HCT116 (cell line): Measurements from ENCODE around the gene OR13A1. TPM values are rescaled to one million over a fixed set of nuclear protein-coding genes. Genes with fewer than 3 reads are reported as not detected.

Experiments used
- ATAC-seq: fragments of 200-7000 bp; cut with Tn5 transposase; 2 replicates; pipeline ENCODE4 v1.9.1; 2020; ENCODE audit warnings: mild to moderate bottlenecking, moderate library complexity
- BruUV-seq: library from RNA; stranded (reverse); fragments of 400-500 nt; replicated peaks from 2 replicates; lab custom pipeline; 2021; lab: Mats Ljungman, UMichigan
- CTCF ChIA-PET: fragments of 300-600 bp; sonication (Branson Sonifier 250); formaldehyde crosslinking; loops from one replicate; lab custom pipeline; 2021; ENCODE audit warnings: antibody characterized with exemption; lab: Charles Lee
- POLR2A ChIA-PET: fragments of 300-600, 350-600 bp; sonication (Branson Sonifier 250); formaldehyde crosslinking; loops from one replicate; lab custom pipeline; 2021; ENCODE audit warnings: antibody characterized with exemption; lab: Charles Lee
- RAD21 ChIA-PET, 2 experiments: fragments of 300-600 bp; sonication (Branson Sonifier 250); formaldehyde crosslinking; loops; one replicate each; lab custom pipeline; 2023; ENCODE audit warnings: low total read pairs in 2 of 2; ENCODE audit not compliant: uncharacterized antibody in 2 of 2, unreplicated experiment in 2 of 2, low non-redundant PET in 1 of 2; lab: Charles Lee
- DNase-seq: peaks from one replicate; pipeline ENCODE4 v3.0.0-alpha.2; 2010; ENCODE audit warnings: low read depth, low spot score
- H2AFZ ChIP-seq: fragments of 200-600 bp; shearing (Covaris generic), sonication (generic); 2 replicates; pipeline ENCODE4 v1.6.1; 2017; ENCODE audit warnings: low read depth, mixed run types, mixed read lengths, antibody characterized with exemption, low read length; ENCODE audit not compliant: poor library complexity, severe bottlenecking
- H3K27ac ChIP-seq: 2 replicates; pipeline ENCODE4 v1.5.1; 2012; ENCODE audit warnings: low read depth, low read length
- H3K27me3 ChIP-seq: fragments of 200-600 bp; sonication (generic); 2 replicates; pipeline ENCODE4 v1.6.1; 2016; ENCODE audit warnings: mixed run types, low read length, mixed read lengths; ENCODE audit not compliant: insufficient read depth
- H3K36me3 ChIP-seq, 2 experiments: fragments of 200-500 bp in 1 of 2; fragments of 200-600 bp in 1 of 2; sonication (Bioruptor generic) in 1 of 2; sonication (generic) in 1 of 2; 2 replicates each; pipeline versions ENCODE4 v1.5.1 to v1.6.1; 2014 to 2016; ENCODE audit warnings: low read length in 2 of 2, inconsistent platforms in 1 of 2, mixed read lengths in 1 of 2, mixed run types in 1 of 2; ENCODE audit not compliant: insufficient read depth in 2 of 2, control insufficient read depth in 1 of 2
- H3K4me1 ChIP-seq, 2 experiments: fragments of 200-600 bp in 1 of 2; sonication (generic) in 1 of 2; 2 replicates each; pipeline versions ENCODE4 v1.5.1 to v1.6.1; 2012 to 2017; ENCODE audit warnings: low read length in 2 of 2, inconsistent platforms in 1 of 2, mild to moderate bottlenecking in 1 of 2, mixed read lengths in 1 of 2, mixed run types in 1 of 2, moderate library complexity in 1 of 2; ENCODE audit not compliant: insufficient read depth in 2 of 2, control insufficient read depth in 1 of 2
- H3K4me2 ChIP-seq: fragments of 200-600 bp; sonication (generic); 2 replicates; pipeline ENCODE4 v1.6.1; 2017; ENCODE audit warnings: mixed run types, low read length, mixed read lengths
- H3K4me3 ChIP-seq, 2 experiments: fragments of 200-600 bp in 1 of 2; sonication (generic) in 1 of 2; replicated peaks in 1 of 2; 2 replicates each; pipeline ENCODE4 v1.5.1; 2011 to 2016; ENCODE audit warnings: low read length in 2 of 2, control low read depth in 1 of 2, low read depth in 1 of 2, mild to moderate bottlenecking in 1 of 2, mixed read lengths in 1 of 2, mixed run types in 1 of 2
- H3K79me2 ChIP-seq: fragments of 200-600 bp; sonication (generic); 2 replicates; pipeline ENCODE4 v1.6.1; 2017; ENCODE audit warnings: mild to moderate bottlenecking, mixed run types, low read length, moderate library complexity, mixed read lengths; ENCODE audit not compliant: insufficient read depth
- H3K9ac ChIP-seq: fragments of 200-600 bp; sonication (generic); 2 replicates; pipeline ENCODE4 v1.6.1; 2016; ENCODE audit warnings: low read length, mixed read lengths
- H3K9me2 ChIP-seq: fragments of 200-600 bp; sonication (generic), shearing (Covaris generic); 2 replicates; pipeline ENCODE4 v1.6.1; 2017; ENCODE audit warnings: mixed run types, mild to moderate bottlenecking, moderate library complexity; ENCODE audit not compliant: insufficient read depth
- H3K9me3 ChIP-seq, 2 experiments: fragments of 200-500 bp in 1 of 2; fragments of 200-600 bp in 1 of 2; sonication (Bioruptor generic) in 1 of 2; sonication (generic) in 1 of 2; 2 replicates each; pipeline ENCODE4 v1.6.1; 2014 to 2017; ENCODE audit warnings: low read length in 2 of 2, mixed read lengths in 2 of 2, inconsistent platforms in 1 of 2, low read depth in 1 of 2, mild to moderate bottlenecking in 1 of 2, mixed run types in 1 of 2, moderate library complexity in 1 of 2; ENCODE audit not compliant: control insufficient read depth in 1 of 2, insufficient read depth in 1 of 2
- H4K20me1 ChIP-seq: fragments of 200-600 bp; sonication (generic), shearing (Covaris generic); 2 replicates; pipeline ENCODE4 v1.6.1; 2017; ENCODE audit warnings: mixed run types, mild to moderate bottlenecking, moderate library complexity; ENCODE audit not compliant: insufficient read depth
- ELF1 ChIP-seq: IDR thresholded peaks from 2 replicates; pipeline ENCODE4 v1.6.1; 2012; ENCODE audit warnings: low read depth, borderline replicate concordance
- EZH2 ChIP-seq: fragments of 200-600 bp; sonication (generic); IDR thresholded peaks from 2 replicates; pipeline ENCODE4 v1.6.1; 2017; ENCODE audit warnings: antibody characterized with exemption, mixed run types
- EZH2phosphoT487 ChIP-seq: fragments of 200-600 bp; IDR thresholded peaks from 2 replicates; pipeline ENCODE4 v1.6.1; 2018; ENCODE audit warnings: antibody characterized with exemption, borderline replicate concordance
- FOSL1 ChIP-seq: IDR thresholded peaks from 2 replicates; pipeline ENCODE4 v1.6.1; 2012; ENCODE audit warnings: low read depth
- POLR2A ChIP-seq: IDR thresholded peaks from 2 replicates; pipeline ENCODE4 v1.7.0; 2011; ENCODE audit warnings: borderline replicate concordance; ENCODE audit not compliant: insufficient read depth, insufficient read length; ENCODE audit errors: extremely low read depth
- POLR2AphosphoS5 ChIP-seq: IDR thresholded peaks from 2 replicates; pipeline ENCODE4 v1.6.1; 2011; ENCODE audit warnings: mild to moderate bottlenecking, low read depth, low read length, moderate library complexity
- SIN3A ChIP-seq: IDR thresholded peaks from 2 replicates; pipeline ENCODE4 v1.6.1; 2012; ENCODE audit warnings: low read depth
- SP1 ChIP-seq: IDR thresholded peaks from 2 replicates; pipeline ENCODE4 v1.6.1; 2012; ENCODE audit warnings: low read depth
- TCF7L2 ChIP-seq: IDR thresholded peaks from 2 replicates; pipeline ENCODE4 v1.7.0; 2011; ENCODE audit warnings: borderline replicate concordance, inconsistent platforms; ENCODE audit not compliant: insufficient read depth, insufficient read length; ENCODE audit errors: extremely low read depth
- ZBTB33 ChIP-seq: IDR thresholded peaks from 2 replicates; pipeline ENCODE4 v1.6.1; 2011; ENCODE audit warnings: mild to moderate bottlenecking, low read length, moderate library complexity; ENCODE audit not compliant: insufficient replicate concordance; ENCODE audit errors: extremely low read depth
- ZFX ChIP-seq: fragments of 450-650 bp; IDR thresholded peaks from 2 replicates; pipeline ENCODE4 v1.6.1; 2017
- ZNF274 ChIP-seq: fragments of 200-500 bp; sonication (Bioruptor generic); IDR thresholded peaks from 2 replicates; pipeline ENCODE4 v1.6.1; 2014; ENCODE audit warnings: mild to moderate bottlenecking, low read depth, low read length, inconsistent platforms
- intact Hi-C: fragments of 100-400 bp; cut with micrococcal nuclease; formaldehyde crosslinking; loops from 2 replicates; pipeline ENCODE4 v1.10.0; 2022
- total RNA-seq: library from RNA; stranded (reverse); gene quantifications from one replicate; pipeline ENCODE4 v1.2.1, GENCODE V29; 2021; ENCODE audit not compliant: unreplicated experiment
- TF ChIP-seq, protein P1 (sequence below): IDR thresholded peaks from 2 replicates; pipeline ENCODE4 v1.6.1; 2012
- TF ChIP-seq, protein P2 (sequence below), 3 experiments: fragments of 200-600 bp in 1 of 3; sonication (generic) in 1 of 3; IDR thresholded peaks in 2 of 3; conservative IDR thresholded peaks in 1 of 3; 2 replicates each; pipeline ENCODE4 v1.5.1; 2012 to 2017; ENCODE audit warnings: low read depth in 2 of 3, low read length in 2 of 3, antibody characterized with exemption in 1 of 3, borderline replicate concordance in 1 of 3, control low read depth in 1 of 3, mild to moderate bottlenecking in 1 of 3, mixed read lengths in 1 of 3, mixed run types in 1 of 3, moderate library complexity in 1 of 3; ENCODE audit not compliant: insufficient read depth in 1 of 3
- TF ChIP-seq, protein P3 (sequence below): IDR thresholded peaks from 2 replicates; pipeline ENCODE4 v1.6.1; 2012; ENCODE audit warnings: low read depth

OR13A1 gene
- total RNA-seq, 1 experiment from 2014 or later, result not detected

- Histone ChIP-seq H3K4me3 (no peak overlapping the region), H3K36me3 (no peaks in the 10 kb centered on the region), H3K27me3 (peaks cover 46% of the 10 kb centered on the region), H3K79me2 (no peaks in the 10 kb centered on the region), H3K27ac (no peak overlapping the region), H3K9ac (no peak overlapping the region), H4K20me1 (no peaks in the 10 kb centered on the region), H3K9me2 (no peaks in the 10 kb centered on the region), H3K9me3 (no peaks in the 10 kb centered on the region), H3K4me1 (no peaks in the 10 kb centered on the region), H3K4me2 (no peak overlapping the region), H2AFZ (no peak overlapping the region)
- DNase-seq (no peak), ATAC-seq (no peak)
- TF ChIP-seq FOSL1 (no peak), SIN3A (no peak), ZFX (no peak), SP1 (no peak), TCF7L2 (no peak), EZH2phosphoT487 (no peak), POLR2A (no peak), ELF1 (no peak), EZH2 (no peak), ZNF274 (no peak), POLR2AphosphoS5 (no peak), ZBTB33 (no peak)
- TF ChIP-seq, protein P1, sequence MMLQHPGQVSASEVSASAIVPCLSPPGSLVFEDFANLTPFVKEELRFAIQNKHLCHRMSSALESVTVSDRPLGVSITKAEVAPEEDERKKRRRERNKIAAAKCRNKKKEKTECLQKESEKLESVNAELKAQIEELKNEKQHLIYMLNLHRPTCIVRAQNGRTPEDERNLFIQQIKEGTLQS, result no peak
- TF ChIP-seq, protein P2, sequence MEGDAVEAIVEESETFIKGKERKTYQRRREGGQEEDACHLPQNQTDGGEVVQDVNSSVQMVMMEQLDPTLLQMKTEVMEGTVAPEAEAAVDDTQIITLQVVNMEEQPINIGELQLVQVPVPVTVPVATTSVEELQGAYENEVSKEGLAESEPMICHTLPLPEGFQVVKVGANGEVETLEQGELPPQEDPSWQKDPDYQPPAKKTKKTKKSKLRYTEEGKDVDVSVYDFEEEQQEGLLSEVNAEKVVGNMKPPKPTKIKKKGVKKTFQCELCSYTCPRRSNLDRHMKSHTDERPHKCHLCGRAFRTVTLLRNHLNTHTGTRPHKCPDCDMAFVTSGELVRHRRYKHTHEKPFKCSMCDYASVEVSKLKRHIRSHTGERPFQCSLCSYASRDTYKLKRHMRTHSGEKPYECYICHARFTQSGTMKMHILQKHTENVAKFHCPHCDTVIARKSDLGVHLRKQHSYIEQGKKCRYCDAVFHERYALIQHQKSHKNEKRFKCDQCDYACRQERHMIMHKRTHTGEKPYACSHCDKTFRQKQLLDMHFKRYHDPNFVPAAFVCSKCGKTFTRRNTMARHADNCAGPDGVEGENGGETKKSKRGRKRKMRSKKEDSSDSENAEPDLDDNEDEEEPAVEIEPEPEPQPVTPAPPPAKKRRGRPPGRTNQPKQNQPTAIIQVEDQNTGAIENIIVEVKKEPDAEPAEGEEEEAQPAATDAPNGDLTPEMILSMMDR (IDR thresholded peaks at IDR 0.05 in 2 of 3, conservative IDR thresholded peaks at IDR 0.05 in 1 of 3; ENCODE audit: borderline replicate concordance in 1 of 3, insufficient read depth in 1 of 3, low read depth in 2 of 3, low read length in 2 of 3), result no peak
- TF ChIP-seq, protein P3, sequence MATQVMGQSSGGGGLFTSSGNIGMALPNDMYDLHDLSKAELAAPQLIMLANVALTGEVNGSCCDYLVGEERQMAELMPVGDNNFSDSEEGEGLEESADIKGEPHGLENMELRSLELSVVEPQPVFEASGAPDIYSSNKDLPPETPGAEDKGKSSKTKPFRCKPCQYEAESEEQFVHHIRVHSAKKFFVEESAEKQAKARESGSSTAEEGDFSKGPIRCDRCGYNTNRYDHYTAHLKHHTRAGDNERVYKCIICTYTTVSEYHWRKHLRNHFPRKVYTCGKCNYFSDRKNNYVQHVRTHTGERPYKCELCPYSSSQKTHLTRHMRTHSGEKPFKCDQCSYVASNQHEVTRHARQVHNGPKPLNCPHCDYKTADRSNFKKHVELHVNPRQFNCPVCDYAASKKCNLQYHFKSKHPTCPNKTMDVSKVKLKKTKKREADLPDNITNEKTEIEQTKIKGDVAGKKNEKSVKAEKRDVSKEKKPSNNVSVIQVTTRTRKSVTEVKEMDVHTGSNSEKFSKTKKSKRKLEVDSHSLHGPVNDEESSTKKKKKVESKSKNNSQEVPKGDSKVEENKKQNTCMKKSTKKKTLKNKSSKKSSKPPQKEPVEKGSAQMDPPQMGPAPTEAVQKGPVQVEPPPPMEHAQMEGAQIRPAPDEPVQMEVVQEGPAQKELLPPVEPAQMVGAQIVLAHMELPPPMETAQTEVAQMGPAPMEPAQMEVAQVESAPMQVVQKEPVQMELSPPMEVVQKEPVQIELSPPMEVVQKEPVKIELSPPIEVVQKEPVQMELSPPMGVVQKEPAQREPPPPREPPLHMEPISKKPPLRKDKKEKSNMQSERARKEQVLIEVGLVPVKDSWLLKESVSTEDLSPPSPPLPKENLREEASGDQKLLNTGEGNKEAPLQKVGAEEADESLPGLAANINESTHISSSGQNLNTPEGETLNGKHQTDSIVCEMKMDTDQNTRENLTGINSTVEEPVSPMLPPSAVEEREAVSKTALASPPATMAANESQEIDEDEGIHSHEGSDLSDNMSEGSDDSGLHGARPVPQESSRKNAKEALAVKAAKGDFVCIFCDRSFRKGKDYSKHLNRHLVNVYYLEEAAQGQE, result no peak
- ChIA-PET CTCF (no interaction called here), RAD21 (no interaction called here), POLR2A (no interaction called here)
- no TSS peak for BruUV-seq
- intact Hi-C loops, result no loop called here
Observed at GRCh38 chr10:45355494-45355893, 40.1 kb upstream of the OR13A1 start.
